ENCODE results near the gene FTO.
A peak's percentile ranks its signal among the peaks of the same experiment; 100 is the strongest.
"Not testable (repeated sequence)": the region's sequence is repeated elsewhere in the genome, so short reads cannot be mapped to it uniquely, and the experiment has no call there.

Gene FTO
- 12.8 to 47.1 (median 30.2) reads per million in 17 experiments for total RNA-seq

DNA sequence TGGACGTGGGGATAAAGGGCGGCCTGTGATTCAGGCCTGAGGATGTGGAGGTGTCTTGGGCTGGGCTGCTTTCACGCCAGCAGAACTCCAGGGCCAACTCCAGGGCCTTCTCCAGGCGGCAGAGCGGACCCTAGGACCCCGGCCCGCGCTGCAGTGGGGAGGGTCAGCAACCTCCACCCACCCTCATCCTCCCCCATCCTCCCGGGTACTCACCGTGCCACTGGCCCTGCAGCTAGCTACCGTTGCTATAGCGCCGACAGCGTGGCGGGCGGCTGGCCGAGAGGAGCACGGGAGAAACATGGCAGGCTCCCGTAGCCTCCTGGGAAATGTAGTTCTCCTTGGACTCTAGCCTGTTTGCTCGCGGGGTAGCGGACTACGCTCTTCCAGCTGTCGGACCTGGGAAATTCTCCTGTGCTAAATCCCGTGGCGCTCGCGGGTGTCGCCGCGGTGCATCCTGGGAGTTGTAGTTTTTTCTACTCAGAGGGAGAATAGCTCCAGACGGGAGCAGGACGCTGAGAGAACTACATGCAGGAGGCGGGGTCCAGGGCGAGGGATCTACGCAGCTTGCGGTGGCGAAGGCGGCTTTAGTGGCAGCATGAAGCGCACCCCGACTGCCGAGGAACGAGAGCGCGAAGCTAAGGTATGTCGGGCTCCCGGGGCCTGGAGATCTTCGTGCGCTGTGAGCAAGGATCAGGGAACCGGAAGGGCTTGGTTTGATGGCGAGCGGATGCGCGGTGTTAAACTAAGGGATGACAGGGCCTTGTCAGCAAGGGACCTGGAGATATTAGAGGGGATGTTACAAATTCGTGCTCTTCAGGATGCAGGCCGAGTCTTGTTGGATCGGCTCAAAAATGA, at the start of gene FTO, which contains the start of gene RPGRIP1L:
Gene FTO, plus strand, starts transcription at position 567 of the 855 bp plus-strand sequence.
Gene RPGRIP1L, minus strand, starts transcription at position 270 of the 855 bp plus-strand sequence. CDS start 3,136 bp downstream, outside the sequence.
- DNase-seq, result peak; percentile 98 to 99 (median 99)

DNA sequence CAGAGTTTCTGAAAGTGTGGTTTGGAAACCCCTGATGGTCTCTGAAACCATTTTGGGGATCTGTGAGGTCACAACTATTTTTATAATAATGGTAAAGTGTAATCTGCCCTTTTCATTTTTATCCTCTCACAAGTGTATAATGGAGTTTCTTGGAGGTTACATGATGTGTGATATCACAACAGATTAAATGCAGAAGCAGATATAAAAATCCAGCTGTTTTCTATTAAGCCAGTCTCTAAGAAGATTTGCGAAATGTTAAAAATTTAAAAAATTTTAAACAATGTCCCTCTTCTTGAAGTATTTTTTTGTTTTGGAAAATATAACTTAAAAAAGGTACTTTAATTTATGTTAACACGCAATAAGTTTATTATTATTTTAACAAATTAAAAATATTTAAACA, 49.0 kb upstream of the FTO start:
- no peak for DNase-seq

- DNase-seq, result no peak
These were observed 41.9 kb upstream of the FTO start for GRCh38 chr16:53662072-53662471.

- no peak for DNase-seq
These were observed 39.1 kb upstream of the FTO start for GRCh38 chr16:53664724-53665345.

DNA sequence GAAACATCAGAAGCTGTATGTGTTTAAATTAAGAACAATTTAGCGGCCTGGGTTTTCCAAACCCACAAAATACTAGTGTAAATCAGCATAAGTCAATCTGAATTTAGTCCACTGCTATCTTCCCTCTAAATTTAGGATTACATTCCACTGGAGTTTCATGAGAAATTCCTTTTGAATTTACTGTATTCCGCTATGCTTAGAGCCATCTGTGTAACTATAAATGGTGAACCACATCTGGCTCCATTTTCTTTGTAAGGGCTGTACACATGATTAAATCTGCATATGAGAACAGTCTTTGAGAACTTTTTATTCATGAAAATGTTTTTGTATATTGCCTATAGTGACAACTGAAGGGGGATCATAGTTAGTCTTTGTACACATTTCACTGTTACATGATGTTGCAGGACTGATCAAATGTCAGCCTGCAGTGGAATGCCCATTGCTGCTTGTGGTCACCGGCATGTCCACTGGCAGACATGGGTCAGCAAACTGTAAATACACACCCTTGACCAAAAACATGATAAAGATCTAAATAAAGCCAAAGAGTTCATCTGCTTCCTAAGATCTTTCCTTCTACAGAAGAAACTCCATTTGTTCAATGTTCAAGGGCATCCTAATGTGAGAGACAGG, 37.1 kb upstream of the FTO start:
- no peak for DNase-seq

GRCh38 chr16:53668869-53669268, 35.1 kb upstream of the FTO start:
- no peak for DNase-seq

DNA sequence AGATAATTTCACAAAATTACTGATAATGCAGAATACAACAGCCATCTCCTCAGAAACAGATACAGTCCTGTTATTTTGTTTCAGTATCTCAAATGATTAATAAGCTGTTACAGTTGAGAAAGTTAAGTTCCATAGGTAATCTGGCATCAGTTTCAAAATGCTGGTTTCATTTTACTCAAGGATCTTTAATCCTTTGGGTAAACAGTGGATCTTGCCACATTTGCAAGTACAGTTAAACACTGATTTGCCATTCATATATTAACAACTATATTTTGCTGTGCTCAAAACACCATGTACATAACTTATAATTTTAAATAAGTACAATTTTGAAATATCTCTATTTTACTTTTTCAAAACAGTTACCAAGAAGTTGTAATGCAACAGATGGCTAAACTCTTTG, 31.5 kb upstream of the FTO start:
- DNase-seq, result no peak

GRCh38 chr16:53673189-53673588, 30.8 kb upstream of the FTO start:
- DNase-seq, result no peak

- no peak for DNase-seq
These were observed 25.8 kb upstream of the FTO start for GRCh38 chr16:53678155-53678554.

DNA sequence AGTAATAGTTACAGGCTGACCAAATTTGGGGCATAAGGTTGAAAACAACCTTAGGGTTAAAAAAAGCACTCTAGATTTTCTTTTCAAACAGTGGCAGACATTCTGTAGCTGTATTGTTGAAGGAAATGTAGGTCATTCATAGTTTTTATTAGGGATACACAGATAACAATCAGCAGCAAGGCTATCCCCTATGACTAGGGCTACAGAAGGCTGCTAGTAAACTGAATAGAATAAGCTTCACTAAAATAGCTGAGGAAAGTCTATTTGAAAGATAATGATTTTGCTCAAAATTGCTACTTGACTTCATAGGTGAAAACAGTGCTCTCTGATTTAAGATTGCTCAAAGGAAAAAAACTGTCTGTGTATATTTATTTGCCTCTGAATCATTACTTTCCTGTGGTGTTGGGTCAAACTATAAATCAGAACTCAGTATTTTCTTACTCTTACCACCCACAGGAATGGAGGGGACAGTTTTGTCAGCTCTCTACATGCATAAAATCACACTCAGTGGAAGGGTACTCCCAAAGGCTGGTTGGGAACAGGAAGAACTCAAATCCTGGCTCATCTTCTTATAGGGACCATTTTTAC, 25.1 kb upstream of the FTO start:
- no peak for DNase-seq

GRCh38 chr16:53680756-53681155, 23.2 kb upstream of the FTO start:
- no peak for DNase-seq

DNA sequence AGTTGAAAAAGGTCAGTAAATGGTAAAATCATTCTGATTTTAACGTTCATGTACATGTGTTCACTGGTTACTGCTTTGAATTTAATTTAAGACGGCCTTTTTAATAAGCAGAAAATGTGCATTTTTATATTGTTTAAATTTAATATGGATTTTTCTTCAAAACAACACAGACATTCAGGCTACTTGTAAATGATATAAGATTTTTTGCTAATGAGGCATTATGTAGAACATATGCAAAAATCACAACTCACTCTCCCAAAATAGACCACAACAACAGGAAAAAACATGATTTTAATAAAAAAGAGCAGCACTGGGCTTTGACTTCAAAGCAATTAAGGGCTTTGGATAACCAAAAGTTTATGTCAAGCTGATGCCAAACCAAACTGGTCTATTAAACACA, 22.6 kb upstream of the FTO start:
- no peak for DNase-seq

DNA sequence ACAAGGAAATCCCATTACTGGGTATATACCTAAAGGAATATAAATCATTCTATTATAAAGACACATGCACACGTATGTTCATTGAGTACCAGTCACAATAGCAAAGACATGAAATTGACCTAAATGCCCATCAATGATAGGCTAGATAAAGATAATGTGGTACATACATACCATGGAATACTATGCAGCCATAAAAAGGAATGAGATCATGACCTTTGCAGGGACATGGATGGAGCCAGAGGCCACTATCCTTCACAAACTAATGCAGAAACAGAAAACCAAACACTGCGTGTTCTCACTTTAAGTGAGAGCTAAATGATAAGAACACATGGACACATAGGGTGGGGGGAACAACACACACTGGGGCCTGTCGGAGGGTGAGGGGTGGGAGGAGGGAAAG, 18.6 kb upstream of the FTO start:
- not testable (repeated sequence) for DNase-seq

GRCh38 chr16:53686710-53687109, 17.2 kb upstream of the FTO start:
- DNase-seq, result no peak

- DNase-seq, result no peak
These were observed 14.3 kb upstream of the FTO start for GRCh38 chr16:53689636-53690035.

- no peak for DNase-seq
These were observed 13.2 kb upstream of the FTO start for GRCh38 chr16:53690771-53691170.

DNA sequence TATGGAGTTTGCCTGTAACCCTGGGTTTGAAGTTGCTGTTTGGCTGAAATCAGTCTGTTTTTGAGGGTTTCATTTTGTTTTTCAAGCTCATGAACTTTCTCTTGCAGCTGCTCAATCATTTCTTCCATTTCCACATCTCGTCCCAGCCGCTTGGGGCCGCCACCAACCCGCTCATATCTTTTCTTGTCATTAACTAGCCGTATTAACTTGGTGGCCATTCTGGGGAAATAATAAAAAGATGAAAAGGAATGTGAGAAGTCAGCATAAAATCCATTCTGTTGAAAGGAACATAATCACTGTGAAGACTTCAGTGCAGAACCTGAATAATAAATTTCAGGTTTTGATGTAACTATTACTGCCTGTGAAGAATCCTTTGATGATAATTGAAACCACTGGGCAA, 11.8 kb upstream of the FTO start:
- no peak for DNase-seq

DNA sequence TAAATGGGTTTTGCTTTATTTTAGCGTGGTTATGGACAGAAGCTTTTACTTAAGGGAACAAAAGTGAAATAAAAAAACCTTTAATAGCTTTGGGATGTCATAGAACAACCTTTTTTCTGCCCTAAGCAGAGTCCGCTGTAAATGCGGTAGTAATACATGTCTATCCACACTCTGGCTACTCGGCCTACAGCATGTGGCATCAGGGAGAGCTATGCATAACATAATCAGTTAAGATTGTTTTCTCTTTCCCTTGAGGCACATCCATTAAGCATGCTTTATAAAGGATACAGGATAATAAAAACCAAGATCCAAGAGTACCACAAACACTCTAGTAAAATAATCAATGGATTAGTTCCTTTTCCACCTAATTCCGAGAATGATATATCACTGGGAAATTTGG, 10.6 kb upstream of the FTO start:
- DNase-seq, result no peak

DNA sequence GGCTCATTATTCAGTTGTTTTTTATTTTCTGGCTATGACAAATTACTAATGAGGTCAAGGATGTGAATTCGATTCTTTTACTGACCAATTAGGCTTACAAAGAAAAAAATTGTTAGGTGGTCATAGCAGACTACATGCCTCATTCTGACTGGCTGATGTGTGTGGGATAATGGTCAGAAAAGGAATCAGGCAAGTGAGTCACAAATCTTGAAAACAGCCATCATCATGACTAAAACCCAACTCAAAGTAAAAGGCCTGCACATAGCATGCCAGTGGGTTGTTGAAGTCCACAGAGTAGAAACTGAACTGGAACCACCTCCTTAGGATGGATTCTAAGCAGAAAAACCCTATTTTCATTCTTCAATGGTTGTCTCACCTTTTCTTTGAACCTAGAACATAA, 8.9 kb upstream of the FTO start:
- no peak for DNase-seq

DNA sequence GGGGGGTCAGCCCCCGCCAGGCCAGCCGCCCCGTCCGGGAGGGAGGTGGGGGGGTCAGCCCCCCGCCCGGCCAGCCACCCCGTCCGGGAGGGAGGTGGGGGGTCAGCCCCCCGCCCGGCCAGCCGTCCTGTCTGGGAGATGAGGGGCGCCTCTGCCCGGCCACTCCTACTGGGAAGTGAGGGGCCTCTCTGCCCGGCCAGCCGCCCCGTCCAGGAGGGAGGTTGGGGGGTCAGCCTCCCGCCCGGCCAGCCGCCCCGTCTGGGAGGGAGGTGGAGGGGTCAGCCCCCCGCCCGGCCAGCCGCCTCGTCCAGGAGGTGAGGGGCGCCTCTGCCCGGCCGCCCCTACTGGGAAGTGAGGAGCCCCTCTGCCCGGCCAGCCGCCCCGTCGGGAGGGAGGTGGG, 5.7 kb upstream of the FTO start:
- DNase-seq, result not testable (repeated sequence)

DNA sequence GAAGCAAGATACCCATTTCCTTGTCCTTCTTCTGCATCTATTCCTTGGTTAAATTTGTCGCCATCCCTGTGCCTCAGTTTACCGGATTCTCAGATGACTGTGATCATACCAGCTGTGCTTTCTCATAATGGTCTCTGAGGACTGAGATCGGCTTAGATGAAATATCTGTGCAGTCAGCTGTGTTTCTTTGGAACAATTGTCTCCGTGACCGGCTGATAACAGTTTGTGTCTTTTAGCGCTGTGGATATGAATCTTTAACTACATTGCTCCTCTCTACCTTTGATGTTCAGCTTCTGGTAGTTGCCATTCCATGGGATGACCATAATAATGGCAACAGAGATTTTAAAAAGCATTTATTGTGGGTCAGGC, 473 bp downstream of the FTO start:
- DNase-seq, result no peak

DNA sequence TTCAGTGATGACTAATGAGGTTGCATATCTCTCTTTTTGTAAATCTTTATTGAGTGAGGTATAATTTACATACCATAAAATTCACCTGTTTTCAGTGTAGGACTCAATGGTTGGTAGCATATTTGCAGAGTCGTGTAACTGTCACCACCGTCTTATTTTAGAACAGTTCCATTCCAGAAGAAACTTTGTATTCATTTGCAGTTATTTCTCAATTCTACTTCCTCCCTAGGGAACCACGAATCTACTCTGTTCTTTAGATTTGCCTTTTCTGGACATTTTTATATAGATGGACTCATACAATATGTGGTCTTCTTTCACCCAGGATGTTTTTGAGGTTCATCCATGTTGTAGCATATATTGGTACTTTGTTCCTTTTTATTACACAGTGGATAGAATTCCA, 3.7 kb downstream of the FTO start:
- no peak for DNase-seq

DNA sequence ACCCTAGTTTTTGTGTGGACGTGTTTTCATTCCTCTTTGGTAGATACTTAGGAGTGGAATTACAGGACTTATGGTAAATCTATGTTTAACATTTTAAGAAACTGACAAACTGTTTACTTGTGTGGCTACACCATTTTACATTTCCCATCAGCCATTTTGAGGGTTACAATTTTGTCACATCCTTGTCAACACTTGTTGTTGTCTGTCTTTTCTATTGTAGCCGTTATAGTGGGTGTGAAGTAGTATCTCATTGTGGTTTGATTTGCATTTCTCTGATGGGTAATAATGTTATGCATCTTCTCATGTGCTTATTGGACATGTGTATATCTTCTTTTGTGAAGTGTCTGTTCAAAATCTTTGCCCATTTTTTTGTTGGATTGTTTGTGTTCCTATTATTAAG, 4.5 kb downstream of the FTO start:
- DNase-seq, result no peak
